Measurements from ENCODE around the gene PDE11A.
A peak's percentile ranks its signal among the peaks of the same experiment; 100 is the strongest.
"Not testable (repeated sequence)": the region's sequence is repeated elsewhere in the genome, so short reads cannot be mapped to it uniquely, and the experiment has no call there.

Gene PDE11A

DNA sequence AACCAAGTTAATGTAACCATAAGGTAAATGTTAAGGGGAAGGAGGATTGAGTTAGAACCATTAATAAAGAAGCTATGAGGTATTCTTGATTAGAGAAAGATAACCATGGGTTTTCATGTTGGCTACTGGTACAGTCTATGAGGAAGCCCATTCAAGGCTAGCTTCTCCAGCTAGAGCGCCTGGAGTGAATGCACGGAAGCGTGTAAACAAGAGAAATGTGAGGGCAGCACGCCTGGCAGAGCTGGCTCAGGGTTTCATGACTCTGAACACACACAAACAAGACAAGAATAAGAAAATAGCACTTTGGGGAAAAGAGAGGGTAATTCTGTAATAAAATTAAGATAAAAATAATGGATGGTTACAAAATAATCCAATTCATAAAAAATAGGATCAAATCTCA lies 255.3 kb downstream of the PDE11A start:
- DNase-seq (ENCODE audit: low read depth in 2 of 2) = no peak

GRCh38 chr2:177816766-177817165 lies 255.8 kb downstream of the PDE11A start:
- no peak for DNase-seq (ENCODE audit: low read depth in 2 of 2)

DNA sequence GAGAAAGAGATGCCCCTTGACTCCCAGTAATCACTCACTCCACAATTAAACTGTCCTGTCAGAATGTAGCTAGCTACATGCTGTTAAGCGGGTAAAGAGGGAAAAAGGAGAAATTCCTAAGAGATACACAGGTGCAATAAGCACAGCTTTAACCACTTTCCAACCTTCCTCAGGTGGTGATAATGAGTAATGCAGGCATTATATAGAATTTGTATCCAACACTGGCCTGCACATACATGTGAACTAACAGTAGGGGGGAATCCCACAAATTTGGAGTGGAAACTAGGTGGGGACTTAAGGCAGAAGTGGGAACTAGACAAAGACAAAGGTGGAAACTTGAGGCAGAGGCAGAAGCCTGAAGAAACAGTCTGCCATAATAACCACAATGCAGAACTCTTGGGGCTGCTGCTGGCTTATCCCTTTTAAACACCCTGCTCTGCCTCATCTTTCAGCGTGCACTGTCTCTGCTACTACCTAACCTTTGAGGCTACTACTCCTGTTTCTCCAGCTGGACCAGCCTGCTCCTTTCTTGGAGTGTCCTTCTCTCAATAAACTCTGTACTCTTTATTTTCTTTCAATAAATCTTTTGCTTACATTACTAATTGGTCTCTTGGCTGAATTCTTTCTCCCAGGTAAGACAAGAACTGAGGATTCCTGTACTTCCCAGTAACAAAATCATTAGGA lies 259.7 kb downstream of the PDE11A start:
- no peak for DNase-seq (ENCODE audit: low read depth in 2 of 2)

DNA sequence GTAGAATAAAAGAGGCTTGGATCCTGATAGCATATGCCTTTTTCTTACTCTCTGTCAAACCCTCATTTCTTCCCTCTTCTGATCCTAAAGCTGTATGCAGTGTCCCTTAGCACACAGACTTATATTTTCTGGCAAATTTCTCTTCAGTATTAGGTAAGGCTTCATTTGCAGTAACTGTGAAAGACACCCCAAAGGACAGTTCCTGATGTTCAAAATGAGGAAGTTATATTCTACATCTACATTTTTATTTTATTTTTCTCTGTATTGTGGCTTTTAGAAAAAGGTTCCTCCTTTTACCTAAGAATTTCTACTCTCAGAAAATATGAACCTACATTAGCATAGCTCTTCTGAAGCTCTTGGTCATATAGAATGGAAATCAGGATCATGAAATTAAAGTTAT lies 261.7 kb downstream of the PDE11A start:
- DNase-seq (ENCODE audit: low read depth in 2 of 2) = no peak

DNA sequence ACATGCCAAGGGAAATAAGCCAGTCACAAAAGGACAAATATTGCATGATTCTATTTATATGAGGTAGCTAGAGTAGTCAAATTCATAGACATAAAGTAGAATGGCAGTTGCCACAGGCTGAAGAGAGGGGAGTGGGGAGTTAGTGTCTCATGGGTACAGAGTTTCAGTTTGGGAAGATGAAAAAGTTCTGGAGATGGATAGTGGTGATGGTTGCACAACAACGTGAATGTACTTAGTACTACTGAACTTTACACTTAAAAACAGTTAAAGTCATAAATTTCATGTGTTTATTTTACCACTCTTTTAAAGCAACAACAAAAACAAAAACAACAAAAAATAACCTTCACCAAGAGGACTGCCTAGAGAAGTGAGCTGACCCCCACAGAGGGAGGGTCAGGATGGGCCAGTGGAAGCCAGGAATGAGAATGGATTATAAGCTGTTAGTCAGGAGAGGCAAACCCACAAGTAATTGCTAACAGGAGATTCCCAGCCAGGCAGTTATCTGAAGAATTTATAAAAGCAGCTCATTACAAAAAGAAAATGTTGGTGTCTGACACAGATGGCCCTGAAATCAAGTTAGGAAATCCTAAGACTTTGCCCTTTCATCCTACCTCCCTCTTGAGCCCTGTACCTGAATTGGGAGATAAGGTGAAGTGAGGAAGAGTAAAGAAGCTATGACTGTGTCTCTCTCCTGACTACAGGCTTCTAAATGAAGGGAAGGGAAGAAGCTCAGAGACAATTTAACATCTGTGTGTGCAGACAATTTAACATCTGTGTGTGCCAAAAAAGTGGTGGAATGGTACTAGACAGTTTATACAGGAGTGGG lies 263.4 kb downstream of the PDE11A start:
- no peak for DNase-seq (ENCODE audit: low read depth in 2 of 2)

DNA sequence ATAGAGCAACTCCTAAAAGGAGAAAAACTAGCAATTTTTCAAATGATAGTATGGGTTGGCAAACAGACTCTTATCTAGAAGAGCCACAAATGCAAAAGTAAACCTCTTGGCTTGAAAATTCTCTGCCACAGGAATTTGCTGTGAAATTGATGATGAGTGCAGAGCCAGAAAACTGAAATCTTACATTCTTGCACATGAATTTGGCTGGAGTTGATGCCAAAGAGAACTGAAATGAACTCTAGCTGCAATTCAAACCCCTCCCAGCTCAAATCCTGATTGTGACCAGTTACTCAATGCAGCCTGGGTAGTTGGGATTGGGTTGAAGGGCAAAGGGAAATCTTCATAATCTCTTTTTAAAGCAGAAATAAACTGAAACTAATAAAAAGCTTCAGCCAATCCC lies 266.6 kb downstream of the PDE11A start:
- no peak for DNase-seq (ENCODE audit: low read depth in 2 of 2)

GRCh38 chr2:177799531-177799930 lies 273.0 kb downstream of the PDE11A start:
- no peak for DNase-seq (ENCODE audit: low read depth in 2 of 2)

DNA sequence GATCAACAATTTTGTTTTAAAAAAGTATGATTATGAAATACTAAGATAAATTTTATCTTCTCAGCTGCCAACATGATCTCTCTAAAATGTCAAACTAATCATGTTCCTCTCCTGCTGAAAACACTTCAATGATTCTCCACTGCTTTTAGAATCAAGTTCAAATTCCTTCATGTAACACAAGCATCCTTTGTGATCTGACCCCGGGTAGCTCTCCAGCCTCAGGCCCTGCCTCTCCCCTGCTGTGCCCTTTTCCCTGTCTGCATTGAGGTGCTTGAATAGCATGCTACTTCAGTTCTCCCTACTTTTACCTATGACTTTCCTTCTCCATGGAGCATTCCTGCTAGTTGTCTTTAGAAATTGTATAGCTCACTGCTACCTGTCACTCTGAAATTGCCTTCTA lies 274.8 kb downstream of the PDE11A start:
- no peak for DNase-seq (ENCODE audit: low read depth in 2 of 2)

DNA sequence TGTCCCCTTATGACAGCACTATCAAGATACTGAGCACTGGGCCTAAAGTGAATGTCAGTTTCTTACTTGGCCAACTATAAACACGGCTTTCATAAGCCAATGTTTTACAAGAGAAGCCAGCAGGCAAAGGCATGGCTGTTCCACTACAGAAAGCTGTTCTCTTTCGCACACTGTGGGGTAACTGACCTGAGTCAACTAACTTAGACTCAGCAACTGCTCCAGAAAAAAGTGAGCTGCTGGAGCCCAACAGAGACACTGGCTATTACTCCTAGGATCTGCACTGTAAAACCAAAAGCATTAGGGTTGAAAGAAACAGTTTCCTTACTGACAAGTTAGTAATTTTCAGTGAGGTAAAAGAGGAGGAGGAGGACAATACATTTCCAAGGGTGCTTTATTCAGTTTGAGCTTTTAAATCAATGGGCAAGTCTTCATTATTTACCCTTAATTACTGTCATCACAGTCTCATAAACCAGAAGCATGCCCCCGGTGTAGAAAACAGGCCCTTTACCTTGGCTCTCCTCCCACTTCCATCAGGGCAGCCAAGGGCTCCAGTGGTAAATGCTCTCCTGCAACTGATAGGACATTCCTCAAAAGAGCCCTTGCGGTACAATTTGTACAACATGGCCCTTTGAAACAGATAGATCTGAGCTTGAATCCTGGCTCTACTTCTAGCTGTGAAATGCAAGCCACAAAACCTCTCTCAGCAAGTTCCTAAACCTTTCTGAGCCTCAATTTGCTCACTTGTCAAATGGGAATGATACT lies 275.7 kb downstream of the PDE11A start:
- DNase-seq (ENCODE audit: low read depth in 2 of 2) = no peak

- DNase-seq (ENCODE audit: low read depth in 2 of 2) = no peak
These were observed 276.6 kb downstream of the PDE11A start for GRCh38 chr2:177796011-177796410.

GRCh38 chr2:177785143-177785542 lies 287.4 kb downstream of the PDE11A start:
- DNase-seq (ENCODE audit: low read depth in 2 of 2) = not testable (repeated sequence)

- DNase-seq (ENCODE audit: low read depth in 2 of 2) = no peak
These were observed 287.9 kb downstream of the PDE11A start for GRCh38 chr2:177784745-177785067.

DNA sequence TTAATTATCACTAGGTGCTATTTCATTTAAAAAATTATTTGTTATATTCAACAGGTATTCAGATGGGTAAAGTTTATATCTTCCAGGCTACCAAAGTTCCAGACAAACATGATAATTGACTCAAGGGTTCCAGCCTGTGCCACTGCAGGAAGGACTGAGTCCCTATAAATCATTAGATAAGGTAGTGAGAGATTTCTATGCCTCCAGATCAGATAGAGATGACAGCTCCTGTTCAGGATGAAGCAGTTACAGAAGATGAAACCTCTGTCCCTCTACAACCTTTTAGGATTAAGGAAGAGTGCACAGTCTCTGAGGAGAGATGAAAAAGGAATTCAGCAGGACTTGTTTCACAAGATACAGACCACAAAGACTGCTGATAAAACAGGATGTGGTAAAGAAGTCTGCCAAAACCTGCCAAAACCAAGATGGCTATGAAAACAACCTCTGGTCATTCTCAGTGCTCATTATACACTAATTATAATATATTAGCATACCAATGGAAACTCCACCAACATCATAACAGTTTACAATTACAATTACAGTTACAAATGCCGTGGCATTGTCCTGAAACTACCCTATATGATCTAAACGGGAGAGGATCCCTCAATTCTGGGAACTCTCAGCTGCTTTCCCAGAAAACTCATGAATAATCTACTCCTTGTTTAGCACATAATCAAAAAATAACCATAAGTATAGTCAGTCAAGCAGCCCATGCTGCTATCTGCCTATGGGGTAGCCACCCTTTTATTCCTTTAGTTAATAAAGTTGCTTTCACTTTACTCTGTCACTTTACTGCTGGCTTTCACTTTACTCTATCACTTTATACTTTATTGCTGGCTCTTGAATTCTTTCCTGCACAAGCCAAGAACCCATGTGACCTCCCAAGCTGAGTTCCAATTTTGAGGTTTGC lies 288.5 kb downstream of the PDE11A start:
- DNase-seq (ENCODE audit: low read depth in 2 of 2) = no peak

DNA sequence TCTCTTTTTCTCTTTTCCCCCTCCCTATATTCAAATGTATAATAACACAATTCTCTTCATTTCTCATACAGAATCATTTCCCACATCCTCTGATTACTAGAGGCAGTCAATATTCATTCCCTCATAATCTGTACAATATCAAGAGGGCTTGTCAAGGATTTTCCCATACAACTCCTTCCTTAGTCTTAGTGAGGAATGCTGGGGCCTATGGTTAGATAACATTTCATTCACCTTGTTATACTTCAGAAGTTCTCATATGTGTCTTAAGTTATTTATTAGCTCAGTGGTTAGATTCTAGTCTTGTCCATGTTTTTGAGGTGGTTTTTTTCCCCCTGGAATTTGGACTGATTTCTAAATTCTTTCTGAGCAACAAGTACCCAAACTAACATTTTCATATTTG lies 289.5 kb downstream of the PDE11A start:
- no peak for DNase-seq (ENCODE audit: low read depth in 2 of 2)

DNA sequence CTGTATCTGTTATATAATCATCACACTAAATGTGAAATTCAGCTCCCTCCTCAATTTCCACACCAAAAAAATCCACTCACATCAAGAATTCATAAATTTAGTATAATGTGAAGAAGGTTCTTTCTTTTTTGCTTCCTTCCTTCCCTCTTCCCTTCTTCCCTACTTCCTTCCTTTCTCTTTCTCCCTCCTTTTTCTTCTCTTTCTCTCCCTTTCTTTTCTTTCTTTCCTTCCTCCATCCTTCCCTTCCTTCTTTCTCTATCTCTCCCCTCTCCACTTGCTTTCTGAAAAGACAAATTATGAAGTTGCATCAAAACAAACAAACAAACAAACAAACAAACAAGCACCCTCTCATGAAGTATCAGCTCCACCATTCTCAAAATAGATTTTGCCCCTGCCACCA lies 290.0 kb downstream of the PDE11A start:
- DNase-seq (ENCODE audit: low read depth in 2 of 2) = no peak

DNA sequence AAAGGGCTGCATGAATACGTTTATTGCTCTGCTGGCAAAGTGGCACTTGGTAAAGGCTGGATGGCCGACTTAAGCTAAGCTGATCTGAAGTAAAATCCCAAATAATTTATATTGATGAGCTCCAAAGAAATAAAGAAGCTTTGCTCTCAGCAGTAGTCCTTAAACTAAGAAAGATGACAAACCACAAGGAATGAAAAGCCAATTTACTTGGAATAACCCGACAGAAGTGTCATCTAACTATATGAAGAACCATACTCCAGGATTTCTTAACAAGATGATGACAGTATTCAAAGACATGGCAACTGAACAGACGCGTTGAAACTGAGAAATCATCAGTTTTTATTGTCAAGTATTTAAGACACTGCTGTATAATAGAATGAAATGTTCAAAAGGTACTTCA lies 294.1 kb downstream of the PDE11A start:
- no peak for DNase-seq (ENCODE audit: low read depth in 2 of 2)

GRCh38 chr2:177772529-177772928 lies 300.0 kb downstream of the PDE11A start:
- DNase-seq (ENCODE audit: low read depth in 2 of 2) = no peak

- no peak for DNase-seq (ENCODE audit: low read depth in 2 of 2)
These were observed 301.4 kb downstream of the PDE11A start for GRCh38 chr2:177771191-177771590.

- DNase-seq (ENCODE audit: low read depth in 2 of 2) = no peak
These were observed 304.8 kb downstream of the PDE11A start for GRCh38 chr2:177767768-177768167.

DNA sequence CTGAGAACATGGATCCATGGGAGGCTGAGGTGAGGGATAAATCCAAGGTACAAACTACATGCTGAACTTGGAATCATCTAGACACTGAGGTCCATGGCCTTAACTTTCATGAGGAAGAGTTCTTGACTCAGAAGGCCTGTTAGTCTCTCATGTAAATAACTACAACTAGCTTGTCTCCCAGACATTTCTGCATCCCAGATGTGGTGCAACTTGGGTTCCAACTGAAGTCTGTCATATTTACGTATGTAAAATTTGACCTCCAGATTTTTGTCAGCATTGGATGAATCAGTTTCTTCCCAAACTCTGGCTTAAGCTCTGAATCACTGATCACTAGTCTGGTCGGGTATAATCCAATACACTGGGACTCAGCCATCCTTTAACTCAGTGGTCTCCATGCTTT lies 306.9 kb downstream of the PDE11A start:
- DNase-seq (ENCODE audit: low read depth in 2 of 2) = no peak

GRCh38 chr2:177763531-177764265 lies 308.9 kb downstream of the PDE11A start:
- peak; percentile 44 to 45 for DNase-seq (ENCODE audit: low read depth in 2 of 2)
